PFSK-1 (cell line): ENCODE data around the gene ZXDC.

Source experiments
- FOXP2 ChIP-seq: optimal IDR thresholded peaks from 2 replicates; pipeline ENCODE3; 2011; ENCODE audit warnings: borderline replicate concordance, control low read depth, inconsistent platforms; ENCODE audit not compliant: insufficient read depth; ENCODE audit errors: extremely low read length, extremely low read depth
- POLR2AphosphoS5 ChIP-seq: IDR thresholded peaks from 2 replicates; pipeline ENCODE4 v1.6.1; 2012; ENCODE audit warnings: low read depth, mild to moderate bottlenecking, control low read depth, low read length, moderate library complexity
- REST ChIP-seq, 2 experiments: IDR thresholded peaks; 2 replicates each; pipeline versions ENCODE4 v1.6.1 to v1.8.0; 2011 to 2012; ENCODE audit warnings: low read depth in 2 of 2, low read length in 2 of 2, control low read depth in 1 of 2, inconsistent platforms in 1 of 2, mild to moderate bottlenecking in 1 of 2, moderate library complexity in 1 of 2; ENCODE audit not compliant: insufficient read depth in 1 of 2
- SIN3A ChIP-seq: IDR thresholded peaks from 2 replicates; pipeline ENCODE4 v1.6.1; 2012; ENCODE audit warnings: mild to moderate bottlenecking, low read length, moderate library complexity, borderline replicate concordance; ENCODE audit not compliant: insufficient read depth
- TAF1 ChIP-seq: IDR thresholded peaks from 2 replicates; pipeline ENCODE4 v1.6.1; 2012; ENCODE audit warnings: low read length, control low read depth, borderline replicate concordance; ENCODE audit not compliant: insufficient read depth

Gene ZXDC

GRCh38 chr3:126473292-126474168, 2.2 kb downstream of the ZXDC start:
- TF ChIP-seq POLR2AphosphoS5 (no peak), TAF1 (no peak), FOXP2 (no peak)

GRCh38 chr3:126472277-126473006, 3.2 kb downstream of the ZXDC start:
- TF ChIP-seq SIN3A (peak; percentile 74; the same call in 1 of the 2 replicates), POLR2AphosphoS5 (no peak)

GRCh38 chr3:126469479-126469878, 6.2 kb downstream of the ZXDC start:
- no peak for TF ChIP-seq TAF1
- no peak for TF ChIP-seq SIN3A
- no peak for TF ChIP-seq POLR2AphosphoS5
- no peak for TF ChIP-seq FOXP2
- TF ChIP-seq REST (IDR thresholded peaks at IDR 0.05; ENCODE audit: insufficient read depth in 1 of 2, low read depth in 2 of 2, low read length in 2 of 2) = no peak

- TF ChIP-seq FOXP2 (no peak), REST (IDR thresholded peaks at IDR 0.05; ENCODE audit: insufficient read depth in 1 of 2, low read depth in 2 of 2, low read length in 2 of 2) (no peak), SIN3A (no peak), POLR2AphosphoS5 (no peak), TAF1 (no peak)
Observed at GRCh38 chr3:126468028-126468891, 7.4 kb downstream of the ZXDC start.

GRCh38 chr3:126467611-126467955, 8.1 kb downstream of the ZXDC start:
- TF ChIP-seq FOXP2 (no peak), TAF1 (no peak), REST (IDR thresholded peaks at IDR 0.05; ENCODE audit: insufficient read depth in 1 of 2, low read depth in 2 of 2, low read length in 2 of 2) (no peak), SIN3A (no peak), POLR2AphosphoS5 (no peak)
